K562 (cell line): ENCODE results near the gene FAM83D. TPM values are rescaled to one million over a fixed set of nuclear protein-coding genes. Genes with fewer than 3 reads are reported as not detected.

ENCODE experiments used
- ATAC-seq: fragments of 200-7000 bp; cut with Tn5 transposase; 3 replicates; pipeline ENCODE4 v1.9.1; 2020; ENCODE audit warnings: moderate library complexity
- BruUV-seq: library from RNA; stranded (reverse); fragments of 400-500 nt; replicated peaks from 2 replicates; lab custom pipeline; 2021; lab: Mats Ljungman, UMichigan
- CTCF ChIA-PET: fragments of 300-600 bp; formaldehyde crosslinking; extraction: SDS; loops from one replicate; lab custom pipeline; 2021; ENCODE audit warnings: low intra/inter-chr PET ratio; lab: Yijun Ruan, JAX
- POLR2A ChIA-PET: fragments of 300-600, 350-650 bp; sonication (Branson Sonifier 250); formaldehyde crosslinking; extraction: SDS; loops from one replicate; lab custom pipeline; 2021; ENCODE audit warnings: antibody characterized with exemption, inconsistent platforms; lab: Yijun Ruan, JAX
- DNase-seq, 4 experiments: peaks; one replicate each; pipeline versions ENCODE4 v3.0.0 to v3.0.0-alpha.2; 2011 to 2018; ENCODE audit warnings: low spot score in 3 of 4, mixed read lengths in 3 of 4; ENCODE audit errors: extremely low read depth in 1 of 4
- FAIRE-seq: peaks from 2 replicates; lab custom pipeline; 2011; peaks lifted over from hg19 to GRCh38; lab: Jason Lieb, UNC
- H2AFZ ChIP-seq: 2 replicates; pipeline ENCODE4 v1.6.0; 2011; ENCODE audit warnings: low read depth, low read length, control low read depth, inconsistent platforms
- H3K27ac ChIP-seq: fragments of 200-600 bp; 3 replicates; pipeline ENCODE4 v1.8.0; 2011; ENCODE audit warnings: low read depth, mild to moderate bottlenecking, control low read depth, inconsistent platforms, low read length, moderate library complexity, mixed read lengths; ENCODE audit errors: extremely low read depth
- H3K27me3 ChIP-seq, 2 experiments: fragments of 300-600 bp in 1 of 2; 2 replicates in 1 of 2; 3 replicates in 1 of 2; pipeline versions ENCODE4 v1.6.0 to v1.8.0; 2011; ENCODE audit warnings: inconsistent platforms in 2 of 2, low read length in 2 of 2, mild to moderate bottlenecking in 1 of 2, mixed read lengths in 1 of 2, moderate library complexity in 1 of 2; ENCODE audit not compliant: control insufficient read depth in 2 of 2, insufficient read depth in 2 of 2
- H3K36me3 ChIP-seq: fragments of 300-600 bp; 3 replicates; pipeline ENCODE4 v1.8.0; 2011; ENCODE audit warnings: mild to moderate bottlenecking, low read length, inconsistent platforms; ENCODE audit not compliant: control insufficient read depth, insufficient read depth
- H3K4me1 ChIP-seq, 2 experiments: fragments of 200-600 bp in 1 of 2; replicated peaks in 1 of 2; 2 replicates in 1 of 2; 3 replicates in 1 of 2; pipeline versions ENCODE4 v1.5.1 to v1.8.0; 2011; ENCODE audit warnings: inconsistent platforms in 2 of 2, low read length in 2 of 2, mild to moderate bottlenecking in 1 of 2, mixed read lengths in 1 of 2, moderate library complexity in 1 of 2; ENCODE audit not compliant: control insufficient read depth in 2 of 2, insufficient read depth in 2 of 2
- H3K4me2 ChIP-seq: 2 replicates; pipeline ENCODE4 v1.6.1; 2011; ENCODE audit warnings: low read length, control low read depth, inconsistent platforms, mixed read lengths; ENCODE audit not compliant: insufficient read depth
- H3K4me3 ChIP-seq: fragments of 200-600 bp; sonication (generic), shearing (Covaris generic); 2 replicates; pipeline ENCODE4 v1.5.1; 2016; ENCODE audit warnings: control low read depth, inconsistent platforms
- H3K79me2 ChIP-seq: fragments of 200-600 bp; 3 replicates; pipeline ENCODE4 v1.8.0; 2011; ENCODE audit warnings: low read length, inconsistent platforms; ENCODE audit not compliant: control insufficient read depth, insufficient read depth
- H3K9ac ChIP-seq, 2 experiments: 2 replicates each; pipeline versions ENCODE4 v1.6.0 to v1.6.1; 2011; ENCODE audit warnings: low read depth in 2 of 2, low read length in 2 of 2, control low read depth in 1 of 2, inconsistent platforms in 1 of 2, mild to moderate bottlenecking in 1 of 2, mixed read lengths in 1 of 2; ENCODE audit not compliant: insufficient read depth in 1 of 2
- H3K9me1 ChIP-seq: one replicate; pipeline ENCODE4 v1.6.0; 2011; ENCODE audit warnings: inconsistent platforms, mild to moderate bottlenecking, low read length, moderate library complexity; ENCODE audit not compliant: control insufficient read depth, insufficient read depth
- H3K9me3 ChIP-seq: replicated peaks from 2 replicates; pipeline ENCODE4 v1.5.1; 2011; ENCODE audit warnings: low read depth, low read length, inconsistent platforms; ENCODE audit not compliant: control insufficient read depth, insufficient read depth
- H4K20me1 ChIP-seq: replicated peaks from 2 replicates; pipeline ENCODE4 v1.6.1; 2011; ENCODE audit warnings: low read length, inconsistent platforms, mixed read lengths; ENCODE audit not compliant: control insufficient read depth, insufficient read depth
- GATAD2A ChIP-seq: fragments of 450-650 bp; IDR thresholded peaks from 2 replicates; pipeline ENCODE4 v1.6.1; 2017
- KDM4B ChIP-seq, 2 experiments: fragments of 450-650 bp in 1 of 2; sonication (generic) in 1 of 2; IDR thresholded peaks; 2 replicates each; pipeline ENCODE4 v1.6.1; 2016 to 2017; ENCODE audit warnings: borderline replicate concordance in 2 of 2, antibody characterized with exemption in 1 of 2, low read depth in 1 of 2, mild to moderate bottlenecking in 1 of 2
- RBM22 ChIP-seq: fragments of 200-400 bp; formaldehyde crosslinking; IDR thresholded peaks from 2 replicates; pipeline ENCODE4 v1.6.1; 2018; ENCODE audit warnings: low read length, low read depth; ENCODE audit not compliant: poor library complexity, severe bottlenecking
- SNAPC5 ChIP-seq: fragments of 250-450 bp; sonication (Bioruptor Pico); IDR thresholded peaks from 2 replicates; pipeline ENCODE4 v1.8.0; 2021; ENCODE audit warnings: moderate library complexity, mild to moderate bottlenecking, inconsistent platforms
- SRF ChIP-seq, 2 experiments: fragments of 250-450, 450-650 bp in 1 of 2; sonication (Bioruptor Pico) in 1 of 2; sonication (generic) in 1 of 2; formaldehyde crosslinking; IDR thresholded peaks; 2 replicates each; pipeline versions ENCODE4 v1.5.0 to v1.5.1; 2020 to 2022; ENCODE audit warnings: mild to moderate bottlenecking in 1 of 2, missing genetic modification reagents in 1 of 2
- SRSF9 ChIP-seq: fragments of 200-400 bp; formaldehyde crosslinking; IDR thresholded peaks from 2 replicates; pipeline ENCODE4 v1.6.1; 2017; ENCODE audit warnings: low read depth, low read length, borderline replicate concordance
- ZNF512 ChIP-seq: IDR thresholded peaks from 2 replicates; pipeline ENCODE4 v1.6.1; 2016; ENCODE audit warnings: missing genetic modification characterization, missing compliant biosample characterization
- ZNF609 ChIP-seq: sonication (generic); formaldehyde crosslinking; IDR thresholded peaks from 2 replicates; pipeline ENCODE4 v1.8.1; 2023; ENCODE audit warnings: missing genetic modification reagents, mild to moderate bottlenecking, borderline replicate concordance
- WGBS: fragments of 100-300 bp; shearing (Covaris generic); methylation state at CpG from one replicate; pipeline ENCODE4 v1.1.6; 2016; ENCODE audit warnings: low coverage, mixed read lengths; ENCODE audit not compliant: insufficient coverage; ENCODE audit errors: missing lambda C conversion rate; 5-methylcytosine and 5-hydroxymethylcytosine counted together
- in situ Hi-C: fragments of 300-500 bp; cut with MboI; formaldehyde crosslinking; loops from 4 replicates; pipeline ENCODE4 v1.15.0; 2018; ENCODE audit warnings: inconsistent platforms, mixed read lengths
- intact Hi-C: fragments of 100-400 bp; cut with micrococcal nuclease; formaldehyde crosslinking; loops from 2 replicates; pipeline ENCODE4 v1.14.2; 2022
- polyA plus RNA-seq, 8 experiments: library from polyadenylated mRNA; depleted of rRNA in 4 of 8; stranded (reverse) in 5 of 8; unstranded in 3 of 8; fragments of >200 nt; fragmentation: Nextera tagmentation in 2 of 8; fragmentation: Illumina TruSeq in 1 of 8; extraction: Ambion mirVana in 2 of 8; extraction: Trizol in 1 of 8; gene quantifications; 2 replicates each; pipeline versions ENCODE4 v1.2.1 to v1.2.3, GENCODE V29; 2011 to 2014; ENCODE audit warnings: inconsistent platforms in 1 of 8, missing spikeins in 1 of 8
- total RNA-seq, 7 experiments: library from RNA; depleted of rRNA in 6 of 7; stranded (reverse); fragments of >200 nt in 6 of 7; fragmentation: Illumina TruSeq in 2 of 7; extraction: Trizol in 2 of 7; gene quantifications; 2 replicates each; pipeline versions ENCODE4 v1.2.1 to v1.2.3, GENCODE V29; 2011 to 2021; ENCODE audit warnings: low replicate concordance in 1 of 7

Gene FAM83D
- total and polyA plus RNA-seq, 9 of the 15 experiments (the other 6 are each of a cell fraction or from before 2014, with no cell fraction given), result 8.2 to 66.1 (median 43.5) TPM

DNA sequence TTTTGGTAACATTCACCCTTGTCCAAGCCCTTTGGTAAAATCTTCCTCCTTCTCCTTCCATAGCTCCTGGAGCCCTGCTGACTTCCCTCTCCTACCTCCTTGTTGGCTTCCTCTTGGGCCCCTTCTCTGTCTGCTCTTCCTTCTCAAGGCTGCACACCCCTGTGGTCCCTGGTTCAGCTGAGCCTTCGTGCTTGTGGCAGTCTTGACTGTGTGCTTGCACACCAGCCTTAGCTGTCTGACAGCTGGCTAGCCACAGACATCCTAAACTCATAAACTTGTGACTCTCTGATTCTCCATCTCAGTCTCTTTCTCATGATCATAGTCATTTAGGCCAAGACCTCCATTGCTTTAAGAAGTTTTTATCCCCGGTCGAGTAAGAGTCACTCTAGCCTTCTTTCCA, 73.0 kb downstream of the FAM83D start:
- H3K9ac ChIP-seq, result no peak overlapping the region
- H3K9me3 ChIP-seq, result no peaks in the 10 kb centered on the region
- H3K4me3 ChIP-seq, result no peak overlapping the region
- no peak for DNase-seq
- ChIA-PET CTCF (no interaction called here), POLR2A (interaction anchor here (0.6 to 1.1 kb wide), 2 partner anchors 13 to 15 kb away, joined by 4 to 5 read pairs; no protein-coding TSS in a partner anchor)
- ATAC-seq, result no peak
- TF ChIP-seq GATAD2A (no peak), ZNF512 (tag) (no peak), ZNF609 (CRISPR knock-in tag) (no peak), KDM4B (IDR thresholded peaks at IDR 0.05; ENCODE audit: borderline replicate concordance in 2 of 2, low read depth in 1 of 2) (no peak), RBM22 (no peak), SNAPC5 (no peak), SRF (CRISPR knock-in tag; IDR thresholded peaks at IDR 0.05) (no peak), SRSF9 (no peak)
- H2AFZ ChIP-seq, result no peak overlapping the region
- H3K27ac ChIP-seq, result no peak overlapping the region
- no peak for FAIRE-seq
- peaks cover 4% of the 10 kb centered on the region for H3K9me1 ChIP-seq
- no peaks in the 10 kb centered on the region for H3K27me3 ChIP-seq
- 73% methylated on average over 3 of the region's 3 CpGs for WGBS
- in situ Hi-C loops (no loop called here), intact Hi-C loops (loop anchor here (5.0 kb wide), 2 partner anchors 37 to 52 kb away; partner anchors contain the start of gene DHX35)
- peaks cover 17 to 29% of the 10 kb centered on the region in 2 experiments; a peak in 4 of 5 replicates for H3K4me1 ChIP-seq
- H4K20me1 ChIP-seq, result no peaks in the 10 kb centered on the region
- no peaks in the 10 kb centered on the region; the same call in 2 of the 3 replicates for H3K79me2 ChIP-seq
- H3K4me2 ChIP-seq, result no peak overlapping the region
- H3K36me3 ChIP-seq, result peaks cover 78% of the 10 kb centered on the region
- no TSS peak for BruUV-seq
